Right forelimb (tissue), 1 donor: ENCODE measurements around the gene ADIPOR2.
A peak's percentile ranks its signal among the peaks of the same experiment; 100 is the strongest.

Experiments used
- DNase-seq: peaks from one replicate; pipeline ENCODE4 v3.0.0-alpha.2; 2018

The ADIPOR2 gene

DNA sequence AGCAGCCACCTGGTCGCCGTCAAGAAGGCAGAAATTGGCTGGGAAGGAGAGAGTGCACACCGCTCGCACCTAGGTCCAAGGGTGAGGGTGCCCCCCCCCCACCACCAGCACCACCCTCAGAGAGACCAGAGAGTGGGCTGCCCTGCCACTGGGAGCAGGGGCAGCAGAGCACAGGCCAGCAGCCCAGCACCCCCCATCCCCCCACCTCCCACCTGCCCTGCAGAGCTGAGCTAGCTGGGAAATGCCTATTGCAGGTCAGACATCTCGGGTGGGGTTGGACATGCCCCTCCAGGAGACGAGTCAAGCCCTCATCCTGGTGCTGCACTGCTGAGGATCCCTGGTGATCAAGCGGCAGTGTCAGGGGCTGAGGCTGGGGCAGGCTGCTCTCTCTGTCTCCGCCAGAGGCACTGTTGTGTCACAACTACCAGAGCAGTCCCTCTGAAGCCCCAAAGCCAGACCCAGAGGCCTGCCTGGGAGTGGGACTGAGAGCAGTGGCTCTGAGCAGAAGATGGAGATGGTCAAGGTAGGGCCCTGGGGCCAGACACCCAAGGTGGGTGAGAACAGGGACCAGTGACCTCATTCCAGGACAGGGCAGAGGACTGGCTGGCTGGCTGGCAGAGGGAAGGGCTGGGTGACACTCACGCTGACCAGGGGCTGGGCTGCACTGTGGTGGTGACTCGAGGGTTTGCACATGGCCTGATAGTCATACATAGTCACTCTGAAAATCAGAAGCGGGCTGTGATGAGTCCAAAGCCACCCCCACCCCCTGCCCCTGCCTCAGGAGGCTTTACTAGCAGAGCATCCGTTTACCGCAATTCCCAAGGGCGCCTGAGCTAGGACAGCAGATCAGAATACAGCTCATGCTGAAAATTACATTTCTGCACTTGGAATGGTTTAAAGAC, 109.8 kb downstream of the ADIPOR2 start:
- peak; percentile 29 for DNase-seq

DNA sequence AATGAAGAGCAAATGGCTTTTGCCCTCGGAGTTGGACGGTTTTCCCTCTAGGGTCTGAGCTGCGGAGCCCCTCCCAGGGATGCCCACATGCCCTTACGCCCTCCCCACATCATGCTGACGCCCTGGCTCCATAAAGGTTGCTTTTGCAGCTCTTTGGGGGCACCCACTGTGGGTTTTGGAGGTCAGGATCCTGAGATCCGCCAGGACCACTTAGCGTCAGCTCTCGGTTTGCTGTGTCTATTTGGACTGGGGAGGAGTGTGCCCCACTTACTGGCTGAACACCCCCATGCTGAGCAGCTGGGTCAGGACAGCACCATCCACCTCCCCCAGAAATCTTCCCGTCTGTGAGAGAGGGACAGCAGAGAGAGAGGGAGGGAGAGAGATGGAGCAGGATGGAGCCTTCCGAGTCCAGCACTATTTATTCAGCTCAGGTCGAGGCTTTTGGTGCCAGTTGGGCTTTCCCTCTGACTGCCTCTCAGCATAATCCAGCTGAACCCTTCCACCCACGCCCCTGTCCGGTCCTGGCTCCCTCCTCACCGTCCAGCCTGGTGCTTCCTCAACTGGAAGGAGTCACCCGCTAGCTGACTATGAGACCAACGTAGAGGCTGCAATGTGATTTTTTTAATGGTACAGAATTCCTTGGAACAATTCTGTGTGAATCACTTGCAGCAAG, 110.6 kb downstream of the ADIPOR2 start:
- peak; percentile 24 for DNase-seq

DNA sequence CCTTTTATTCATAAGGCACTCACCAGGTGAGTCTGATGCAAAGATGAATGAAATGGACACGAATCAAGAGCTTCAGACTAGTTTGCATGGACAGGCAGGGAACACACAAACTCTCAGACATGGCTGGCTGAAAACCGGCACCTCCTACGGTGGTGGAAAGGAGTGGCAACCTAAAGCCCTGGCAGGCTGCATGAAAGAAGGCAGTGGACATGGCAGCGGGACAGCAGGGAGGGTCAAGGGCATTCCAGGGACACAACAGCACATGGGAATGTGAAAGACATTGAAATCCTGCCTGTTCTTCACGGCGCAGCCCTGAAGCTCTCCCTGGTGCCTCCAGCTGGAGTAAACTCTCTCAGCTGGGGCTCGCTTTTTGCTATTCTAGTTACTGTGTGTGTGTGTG, 112.9 kb downstream of the ADIPOR2 start:
- no peak for DNase-seq

DNA sequence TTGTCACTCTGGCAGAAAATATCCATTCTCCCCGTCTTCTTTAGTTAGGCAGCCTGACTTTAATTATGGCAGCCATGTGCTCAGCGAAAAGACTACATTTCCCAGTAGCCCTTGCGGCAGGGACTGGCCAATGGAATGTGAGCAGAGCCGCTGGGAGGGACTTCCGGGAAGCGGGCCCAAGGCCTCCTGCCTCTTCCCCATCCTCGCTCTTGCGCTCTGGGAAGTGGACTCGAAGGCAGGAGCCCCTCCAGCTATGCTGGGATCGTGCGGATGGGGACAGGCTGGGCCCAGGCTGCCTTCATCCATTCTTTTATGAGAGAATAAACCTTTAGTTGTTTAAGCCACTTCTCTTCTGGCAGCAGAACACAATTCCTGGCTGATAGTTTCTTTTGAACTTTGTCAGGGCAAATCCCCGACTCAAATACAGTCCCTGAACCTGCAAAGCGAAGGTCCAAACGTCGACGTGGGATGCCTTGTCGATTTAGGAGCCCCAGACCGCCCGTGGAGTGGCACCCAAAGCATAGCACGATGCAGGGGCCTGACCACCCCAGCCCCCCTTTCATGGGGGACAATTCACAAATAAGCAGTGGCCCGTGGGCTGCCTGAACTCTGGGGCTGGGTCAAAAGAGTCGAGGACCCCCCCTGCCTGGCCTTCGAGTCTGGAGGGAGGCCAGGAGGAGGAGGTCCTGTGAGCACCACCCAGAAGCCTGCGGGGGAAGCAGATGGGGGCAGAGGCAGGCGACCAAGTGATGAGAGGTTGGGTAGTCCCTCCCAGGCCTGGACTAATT, 113.9 kb downstream of the ADIPOR2 start:
- DNase-seq: peak; percentile 93

DNA sequence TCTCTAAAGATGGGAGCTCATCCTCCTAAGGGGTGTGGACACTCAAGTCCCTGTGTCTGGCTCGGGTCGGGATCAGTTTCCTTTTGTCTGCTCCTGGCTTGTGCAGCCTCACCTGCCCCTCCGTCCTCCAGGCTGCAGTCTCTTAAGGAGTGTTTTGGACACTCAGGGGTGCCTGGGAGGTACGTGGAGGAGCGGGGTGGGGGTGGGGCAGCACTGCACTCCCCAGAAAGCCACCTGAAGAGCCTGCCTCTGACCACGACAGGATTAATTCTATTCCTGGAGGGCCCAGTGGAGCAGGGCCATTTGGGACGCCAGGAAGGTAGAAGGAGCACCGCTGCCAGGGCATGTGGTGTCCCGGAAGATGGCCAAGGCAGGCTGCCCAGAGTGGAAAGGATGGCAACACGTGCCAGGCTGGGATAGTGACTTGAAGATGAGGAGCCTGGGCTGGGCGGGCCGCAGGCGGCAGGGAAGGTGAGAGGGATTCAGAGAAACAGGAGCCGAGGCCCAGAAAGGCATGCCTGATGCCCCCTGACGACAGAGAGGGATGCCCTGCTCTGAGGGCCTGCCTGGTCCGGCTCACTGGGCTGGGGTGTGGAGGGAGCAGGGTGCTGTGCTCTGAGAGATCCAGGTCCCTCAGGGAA, 114.7 kb downstream of the ADIPOR2 start:
- DNase-seq: no peak

DNA sequence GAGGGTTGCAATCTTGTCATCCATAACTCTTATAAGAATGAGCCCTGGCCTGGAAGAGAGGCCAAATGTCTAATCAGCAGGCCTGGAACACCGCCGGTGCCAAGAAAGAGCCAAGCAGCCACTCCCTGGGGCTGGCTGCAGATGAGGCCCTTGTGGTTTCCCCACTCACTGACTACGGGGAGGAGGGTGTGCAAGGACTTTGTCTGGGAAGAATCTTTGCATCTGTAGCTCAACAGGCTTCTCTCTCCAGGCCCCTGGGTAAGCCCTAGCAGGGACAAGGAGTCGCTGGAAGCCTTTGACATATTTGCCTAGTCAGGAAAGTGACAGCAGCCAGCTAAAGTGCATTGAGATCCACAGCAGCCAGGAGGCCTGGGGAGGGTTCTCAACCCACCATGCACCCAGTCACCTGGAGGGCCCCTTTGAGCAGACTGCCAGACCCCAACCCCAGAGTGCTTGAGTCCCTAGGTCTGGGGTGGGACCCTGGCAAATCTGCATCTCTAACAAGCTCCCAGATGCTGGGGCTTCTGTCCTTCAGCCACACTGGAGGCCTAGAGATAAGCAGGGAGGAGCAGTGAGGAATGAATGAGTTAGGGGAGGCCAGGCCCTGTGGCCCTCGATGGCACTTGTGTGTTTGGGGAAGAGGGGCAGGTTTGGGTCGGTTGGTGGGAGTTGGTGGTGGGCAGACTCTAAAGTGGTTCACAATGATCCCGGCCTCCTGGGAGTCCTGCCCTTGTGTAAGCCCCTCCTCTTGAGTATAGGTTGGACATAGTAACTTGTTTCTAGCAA, 115.6 kb downstream of the ADIPOR2 start:
- no peak for DNase-seq

DNA sequence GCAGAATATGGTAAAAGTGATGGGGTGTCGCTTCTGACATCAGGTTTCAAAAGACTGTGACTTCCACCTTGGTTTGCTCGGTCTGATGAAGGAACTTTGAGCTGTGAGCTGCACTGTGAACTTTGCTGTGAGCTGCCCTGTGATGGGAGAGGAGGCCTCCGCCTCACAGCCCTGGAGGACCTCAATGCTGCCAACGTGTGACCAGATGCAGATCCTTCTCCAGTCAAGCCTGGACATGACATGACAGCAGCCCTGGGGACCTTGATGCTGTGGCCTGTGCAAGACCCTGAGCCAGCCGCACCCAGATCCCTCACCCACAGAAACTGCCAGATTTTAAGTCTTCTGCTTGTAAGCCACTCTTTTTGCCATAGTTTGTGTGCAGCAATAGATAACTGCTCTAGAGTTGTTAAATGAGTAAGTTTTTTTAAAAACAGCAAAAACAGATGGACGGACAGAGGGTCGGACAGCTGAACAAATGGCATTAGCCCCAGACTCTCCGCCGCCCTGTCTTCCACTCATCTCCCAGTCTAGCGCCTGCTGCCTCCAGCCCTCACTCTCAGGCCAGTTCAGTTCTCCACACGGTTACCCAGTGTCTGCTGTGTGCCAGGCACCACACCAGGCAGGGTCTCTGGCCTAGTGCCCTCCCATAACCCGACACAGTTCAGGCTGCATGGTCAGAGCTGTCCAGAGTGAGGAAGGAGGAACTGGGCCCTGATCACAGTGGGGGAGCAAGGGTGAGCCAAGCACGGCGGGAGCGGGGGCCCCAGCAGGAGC, 116.4 kb downstream of the ADIPOR2 start:
- no peak for DNase-seq

DNA sequence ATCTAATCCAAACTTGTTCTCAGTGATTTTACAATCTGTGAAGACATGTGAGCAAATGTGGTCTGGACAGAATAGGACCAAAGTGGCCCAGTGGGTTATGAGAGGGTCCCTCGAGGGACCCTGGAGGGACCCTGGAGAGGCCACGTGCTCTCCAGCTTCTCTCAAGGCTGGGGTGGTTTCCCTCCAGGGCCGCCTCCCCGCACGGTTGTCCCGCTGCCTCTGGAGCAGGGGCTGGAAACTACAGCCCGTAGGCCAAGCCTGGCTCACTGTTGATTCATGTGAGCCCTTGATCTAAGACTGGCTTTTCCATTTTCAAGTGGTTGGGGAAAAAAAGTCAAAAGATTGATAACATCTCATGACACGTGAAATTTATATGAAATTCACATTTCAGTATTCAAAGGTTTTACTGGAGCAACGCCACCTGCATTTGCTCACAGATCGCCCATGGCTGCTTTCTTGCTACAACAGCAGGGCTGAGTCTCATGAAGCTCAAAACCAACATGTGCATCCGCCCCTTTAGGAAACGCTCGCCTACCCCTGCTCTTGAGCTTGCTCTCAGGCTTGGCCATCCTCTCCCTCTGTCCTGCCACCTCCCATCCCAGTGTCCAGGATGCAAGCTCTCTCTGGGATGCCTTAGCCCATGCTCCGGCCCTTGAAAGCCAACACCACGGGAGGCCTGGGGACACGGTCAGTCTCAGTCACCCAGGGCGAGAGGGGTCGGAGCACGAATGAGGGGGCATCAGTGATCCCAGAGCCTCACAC, 117.3 kb downstream of the ADIPOR2 start:
- no peak for DNase-seq

DNA sequence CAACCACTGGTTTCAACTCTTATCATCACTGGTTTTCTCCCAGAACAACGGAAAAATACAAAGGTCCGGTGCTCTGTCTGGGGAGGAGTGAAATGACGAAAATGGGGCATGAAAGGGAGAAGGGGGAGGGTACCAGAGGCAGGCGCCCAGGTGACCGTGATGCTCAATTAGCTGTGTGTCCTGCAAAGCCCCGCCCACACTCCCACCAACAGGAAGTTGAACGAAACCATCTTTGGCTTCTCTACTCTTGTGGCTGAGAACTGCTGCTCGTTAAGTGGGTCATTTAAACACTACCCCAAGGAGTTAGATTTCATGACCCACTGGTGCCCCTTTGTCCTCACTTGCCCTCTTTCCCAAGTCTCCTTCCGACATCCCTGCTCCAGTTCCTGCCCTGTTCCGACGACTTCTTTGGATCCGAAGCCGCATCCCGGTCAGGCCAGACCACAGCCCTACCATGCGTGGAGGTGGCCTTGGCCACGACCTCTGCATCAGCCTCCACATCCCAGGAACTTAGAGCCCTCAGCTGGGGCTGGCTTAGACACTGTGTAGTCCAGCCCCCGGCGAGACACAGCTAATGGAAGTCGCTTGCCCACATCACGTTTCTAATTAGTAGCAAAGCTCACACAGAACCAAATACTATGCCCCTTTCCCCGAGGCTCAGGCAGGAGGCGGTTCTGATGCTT, 118.1 kb downstream of the ADIPOR2 start:
- DNase-seq: no peak

DNA sequence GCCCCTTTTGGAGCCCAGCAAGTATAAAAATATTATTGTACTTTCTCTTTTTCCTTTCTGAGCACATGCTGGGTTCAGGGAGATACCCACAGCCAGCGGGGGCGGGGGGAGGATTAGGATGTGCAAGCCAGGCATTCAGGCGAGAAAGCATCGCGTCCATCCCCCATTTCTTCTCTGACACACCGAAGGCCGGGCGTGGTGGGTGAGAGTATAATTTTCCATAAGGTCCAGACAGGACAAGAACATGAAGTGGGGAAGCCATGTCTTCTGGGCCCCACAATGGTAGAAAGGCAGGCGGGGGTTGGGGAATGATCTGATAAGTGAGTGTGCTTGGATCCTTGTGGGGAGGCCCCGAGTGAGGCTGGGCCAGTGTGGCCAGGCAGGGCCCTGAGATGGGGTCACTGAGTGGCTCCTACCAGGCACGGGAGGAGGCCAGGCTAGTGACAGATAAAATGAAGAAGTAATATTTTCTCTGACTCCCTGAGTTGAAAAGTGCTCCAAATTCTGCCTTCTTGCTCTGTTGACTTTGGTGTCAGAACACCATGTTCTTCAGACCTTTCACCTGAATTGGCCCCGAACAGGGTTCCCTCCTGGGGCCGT, 118.8 kb downstream of the ADIPOR2 start:
- DNase-seq: no peak

DNA sequence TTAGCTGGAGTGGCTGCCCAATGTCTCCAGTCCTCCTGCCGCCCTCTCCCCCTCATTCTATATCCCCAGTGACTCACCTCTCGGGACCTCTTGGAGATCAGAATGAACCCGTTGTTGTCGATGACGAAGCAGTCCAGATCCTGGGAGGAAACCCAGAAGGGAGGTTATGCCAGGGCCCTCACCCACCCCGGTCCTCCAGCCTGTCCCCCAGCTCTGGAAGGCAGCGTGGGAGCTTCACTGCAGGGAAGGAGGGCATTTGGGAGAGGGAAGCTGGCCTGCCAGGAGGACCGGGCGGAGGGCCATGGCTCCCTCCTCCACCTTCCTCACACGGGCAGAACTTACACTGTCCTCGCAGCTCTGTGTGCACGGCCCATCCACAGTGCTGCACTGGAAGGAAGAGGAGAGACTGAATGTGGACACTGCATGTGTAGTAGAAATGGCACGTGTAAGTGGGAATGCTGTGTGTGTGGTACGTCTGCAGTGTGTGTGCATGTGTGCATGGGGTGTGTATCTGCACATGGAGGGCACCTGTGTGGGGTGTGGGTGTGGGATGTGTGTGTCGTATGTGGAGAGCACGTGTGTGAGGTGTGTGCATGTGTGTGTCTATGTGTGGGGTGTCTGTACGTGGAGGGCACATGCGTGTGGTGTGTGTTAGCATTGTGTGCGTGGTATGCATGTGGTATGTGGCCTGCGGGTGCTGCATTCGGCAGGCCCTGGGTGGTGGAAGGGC, 119.5 kb downstream of the ADIPOR2 start:
- no peak for DNase-seq

DNA sequence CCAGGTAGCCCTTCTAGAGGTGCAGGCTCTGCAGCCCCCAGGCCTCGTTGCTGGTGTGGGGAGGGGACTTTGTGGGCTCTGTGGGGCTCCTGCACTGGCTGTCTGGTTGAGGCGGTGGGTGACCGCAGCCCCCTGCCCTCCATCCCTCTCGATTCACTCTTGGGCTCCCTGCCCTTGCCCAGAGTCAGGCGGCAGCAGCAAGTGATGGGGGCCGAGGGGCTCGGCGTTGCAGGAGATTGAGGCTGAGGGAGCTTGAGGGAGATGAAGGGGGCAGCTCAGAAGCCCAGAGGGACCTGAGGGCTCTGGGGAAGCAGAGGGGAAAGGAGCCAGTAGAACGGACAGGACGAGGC, 120.0 kb downstream of the ADIPOR2 start:
- DNase-seq: no peak

DNA sequence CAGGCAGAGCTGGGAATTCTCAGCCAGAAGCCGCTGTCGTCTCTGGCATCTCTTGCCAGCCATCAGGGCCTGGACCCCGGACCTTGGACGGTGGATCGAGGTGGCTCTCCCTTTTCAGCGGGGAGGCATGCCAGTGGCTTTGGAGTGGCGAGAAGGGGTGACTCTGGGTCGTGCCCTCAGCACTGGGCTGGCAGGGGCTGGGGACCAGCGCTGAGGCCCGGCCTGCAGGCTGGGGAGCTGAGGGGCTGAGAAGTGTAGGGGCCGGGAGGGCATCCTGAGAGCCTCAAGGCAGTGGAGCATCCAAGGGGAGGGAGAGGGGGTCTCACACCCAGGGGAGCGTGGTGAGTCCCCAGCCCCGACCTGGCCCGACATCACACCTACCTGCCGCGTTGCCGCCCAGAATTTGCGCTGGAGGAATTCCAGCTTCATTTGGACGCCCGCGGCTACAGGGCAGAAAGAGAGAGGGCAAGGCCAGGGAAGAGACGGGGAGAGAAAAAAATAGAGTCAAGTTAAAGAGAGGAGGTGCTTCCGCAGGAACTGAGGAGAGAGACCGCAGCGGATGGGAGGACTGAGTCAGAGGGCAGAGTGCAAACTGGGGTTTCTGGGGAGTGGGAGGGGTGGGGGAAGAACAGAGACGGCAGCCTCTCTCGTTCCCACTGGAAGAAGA, 120.5 kb downstream of the ADIPOR2 start:
- no peak for DNase-seq

DNA sequence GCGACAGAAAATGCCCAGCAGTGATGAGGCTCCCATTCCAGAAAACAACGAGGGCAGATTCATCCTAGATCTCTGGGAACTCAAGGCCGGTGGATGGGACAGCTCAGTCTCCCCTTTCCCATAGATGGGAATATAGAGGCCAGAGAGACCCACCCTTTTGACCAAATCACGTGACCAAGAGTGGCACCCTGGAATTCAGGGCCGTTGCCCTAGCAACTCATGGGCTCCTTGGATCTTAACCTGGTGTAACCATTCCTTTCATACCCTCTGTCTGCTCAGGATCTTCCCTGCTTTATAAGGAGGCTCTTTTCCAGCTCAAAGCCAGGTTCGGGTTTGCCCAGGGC, 121.0 kb downstream of the ADIPOR2 start:
- no peak for DNase-seq

DNA sequence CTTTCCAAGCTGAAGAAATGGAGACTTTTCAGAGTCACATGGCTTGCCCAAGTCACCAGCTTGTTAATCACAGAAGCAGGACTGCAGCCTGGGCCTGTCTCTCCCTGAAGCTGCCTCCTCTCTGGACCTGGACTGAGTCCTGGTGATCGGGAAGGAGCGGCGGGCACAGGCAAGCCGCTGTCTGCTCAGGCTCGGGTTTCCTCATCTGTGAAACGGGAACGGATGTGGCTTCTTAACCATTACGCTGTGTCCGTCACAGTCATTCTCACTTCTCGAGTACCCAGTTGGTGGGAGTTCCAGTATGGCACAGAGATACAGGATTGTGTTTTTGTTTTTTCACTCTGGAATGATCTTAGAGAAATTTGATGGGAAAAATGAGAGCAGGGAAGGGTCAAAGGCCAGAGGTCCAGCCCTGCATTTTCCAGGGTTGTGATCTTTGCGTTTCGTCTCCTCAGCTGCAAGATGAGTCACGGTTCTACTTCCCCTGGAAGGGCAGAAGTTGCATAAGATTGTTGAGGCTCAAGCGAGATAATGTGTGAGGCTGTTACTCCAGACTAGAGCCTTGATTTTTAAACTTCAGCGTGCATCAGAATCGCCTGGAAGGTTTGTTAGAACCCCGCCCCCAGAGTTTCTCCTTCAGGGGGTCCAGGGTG, 121.9 kb downstream of the ADIPOR2 start:
- no peak for DNase-seq

DNA sequence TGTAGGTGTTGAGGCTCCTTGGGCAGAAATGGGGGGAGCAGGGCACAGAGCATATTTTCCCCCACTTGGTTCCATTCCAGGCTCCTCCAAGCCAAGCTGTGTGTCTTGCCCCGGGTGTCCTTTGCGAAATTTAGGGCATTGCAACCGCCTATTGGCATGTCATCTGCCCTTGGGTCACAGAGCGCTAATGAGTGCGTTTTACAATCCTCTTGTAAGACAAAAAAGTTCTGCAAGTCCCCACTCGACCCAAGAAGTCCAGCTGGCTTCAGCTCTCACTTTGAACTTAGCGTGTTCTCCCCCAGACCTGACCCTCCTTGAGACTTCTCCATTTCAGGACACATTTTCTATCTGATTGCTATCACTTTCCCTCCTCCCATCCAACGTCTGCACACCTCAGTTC, 123.4 kb downstream of the ADIPOR2 start:
- no peak for DNase-seq

DNA sequence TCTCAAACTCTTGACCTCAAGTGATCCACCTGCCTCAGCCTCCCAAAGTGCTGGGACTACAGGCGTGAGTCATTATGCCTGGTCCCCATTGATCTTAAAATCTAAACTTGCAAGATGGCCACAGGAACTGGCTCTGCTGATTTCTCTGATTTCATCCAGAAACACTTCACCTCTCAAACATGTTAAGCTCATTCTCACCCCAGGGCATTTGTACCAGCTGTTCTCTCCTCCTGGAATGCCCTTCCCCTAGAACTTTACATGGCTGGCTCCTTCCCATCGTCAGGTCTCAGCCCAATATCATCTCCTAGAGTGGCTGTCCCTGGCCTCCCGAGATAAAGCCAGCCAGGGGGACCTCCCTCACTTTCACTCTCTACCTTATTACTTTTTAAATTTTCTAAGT, 124.2 kb downstream of the ADIPOR2 start:
- DNase-seq: no peak
